8988T (cell line): ENCODE measurements around the gene CHN1.

ENCODE experiments used
- DNase-seq: peaks from one replicate; pipeline ENCODE4 v3.0.0; 2011

The CHN1 gene

DNA sequence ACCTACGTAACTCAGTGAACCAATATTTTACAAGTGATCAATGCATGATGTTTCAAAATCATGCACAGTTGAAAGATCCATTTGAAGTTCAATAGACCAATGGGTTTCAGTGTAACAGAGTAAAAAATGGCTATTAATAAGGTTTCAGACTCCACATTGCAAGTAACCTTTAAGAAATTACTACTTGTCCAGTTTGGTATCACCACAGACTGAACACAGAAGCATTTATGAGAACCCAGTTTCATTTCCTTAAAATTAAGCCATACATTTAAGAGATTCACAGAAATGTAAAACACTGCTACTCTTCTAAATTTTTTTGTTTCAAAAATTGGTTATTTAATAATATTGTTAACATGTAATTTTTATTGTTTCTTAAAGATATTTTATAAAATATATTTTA is 142.0 kb downstream of the CHN1 start:
- no peak for DNase-seq

DNA sequence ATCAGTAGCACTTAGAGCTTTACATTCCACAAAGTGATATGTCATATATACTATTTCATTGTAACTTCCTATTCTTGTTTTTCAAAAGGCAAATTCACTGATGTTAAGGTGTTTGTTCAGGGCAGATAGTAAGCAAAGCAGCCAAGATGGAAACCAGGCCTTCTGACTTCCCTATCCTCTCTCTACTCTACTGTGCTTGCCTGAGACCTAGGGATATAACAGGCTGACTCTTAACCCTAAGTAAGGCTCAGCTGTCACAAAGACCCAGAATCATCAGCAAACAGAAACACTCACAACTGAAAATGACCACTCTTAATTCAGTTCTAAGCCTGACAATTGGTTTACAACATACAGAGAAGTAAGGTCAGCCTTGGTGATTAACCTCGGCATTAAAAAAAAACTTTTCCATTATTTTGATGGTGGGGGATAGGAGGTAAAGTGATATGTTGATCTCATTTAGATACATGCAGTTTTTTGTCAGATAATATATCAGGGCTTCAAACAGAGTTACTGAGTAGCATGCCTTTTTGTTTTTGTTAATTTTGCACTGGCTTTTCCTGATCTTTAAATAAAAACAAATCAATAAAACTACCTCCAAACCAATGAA is 145.5 kb downstream of the CHN1 start:
- no peak for DNase-seq

DNA sequence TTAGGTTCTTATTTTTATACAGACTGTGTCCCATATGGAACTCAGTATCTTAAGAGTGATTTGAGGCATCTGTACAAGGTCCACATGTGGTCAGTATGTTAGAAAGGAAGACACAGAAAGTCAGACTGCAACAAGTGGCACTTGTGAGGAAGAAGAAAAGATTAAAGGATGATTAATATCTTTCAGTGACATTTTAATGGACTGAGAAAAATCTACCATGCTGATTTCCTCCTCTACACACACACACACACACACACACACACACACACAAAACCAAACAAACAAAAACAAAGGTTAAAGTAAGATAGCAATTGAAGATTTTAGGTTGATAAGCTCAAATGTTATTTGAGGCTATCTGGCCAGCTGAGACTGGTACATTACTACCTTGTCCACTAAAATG is 146.4 kb downstream of the CHN1 start:
- no peak for DNase-seq

DNA sequence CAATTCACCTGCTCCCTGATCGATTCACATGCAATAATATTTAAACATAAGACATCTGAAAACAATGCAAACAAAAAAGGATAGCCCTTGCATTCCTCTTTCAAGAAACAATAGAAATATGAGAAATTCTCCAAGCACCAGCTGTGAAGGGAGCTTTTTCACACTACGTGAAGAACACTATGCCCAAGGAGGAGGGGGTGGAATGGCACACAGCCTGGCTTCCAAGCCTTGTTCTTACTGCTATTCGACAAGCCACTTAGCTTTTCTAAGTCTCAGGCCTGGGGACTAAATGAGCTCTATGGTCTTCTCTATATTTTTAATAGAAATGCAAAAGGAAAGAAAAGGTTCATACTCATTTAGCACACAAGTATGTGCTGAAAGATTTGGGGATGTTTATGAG is 148.7 kb downstream of the CHN1 start:
- no peak for DNase-seq

DNA sequence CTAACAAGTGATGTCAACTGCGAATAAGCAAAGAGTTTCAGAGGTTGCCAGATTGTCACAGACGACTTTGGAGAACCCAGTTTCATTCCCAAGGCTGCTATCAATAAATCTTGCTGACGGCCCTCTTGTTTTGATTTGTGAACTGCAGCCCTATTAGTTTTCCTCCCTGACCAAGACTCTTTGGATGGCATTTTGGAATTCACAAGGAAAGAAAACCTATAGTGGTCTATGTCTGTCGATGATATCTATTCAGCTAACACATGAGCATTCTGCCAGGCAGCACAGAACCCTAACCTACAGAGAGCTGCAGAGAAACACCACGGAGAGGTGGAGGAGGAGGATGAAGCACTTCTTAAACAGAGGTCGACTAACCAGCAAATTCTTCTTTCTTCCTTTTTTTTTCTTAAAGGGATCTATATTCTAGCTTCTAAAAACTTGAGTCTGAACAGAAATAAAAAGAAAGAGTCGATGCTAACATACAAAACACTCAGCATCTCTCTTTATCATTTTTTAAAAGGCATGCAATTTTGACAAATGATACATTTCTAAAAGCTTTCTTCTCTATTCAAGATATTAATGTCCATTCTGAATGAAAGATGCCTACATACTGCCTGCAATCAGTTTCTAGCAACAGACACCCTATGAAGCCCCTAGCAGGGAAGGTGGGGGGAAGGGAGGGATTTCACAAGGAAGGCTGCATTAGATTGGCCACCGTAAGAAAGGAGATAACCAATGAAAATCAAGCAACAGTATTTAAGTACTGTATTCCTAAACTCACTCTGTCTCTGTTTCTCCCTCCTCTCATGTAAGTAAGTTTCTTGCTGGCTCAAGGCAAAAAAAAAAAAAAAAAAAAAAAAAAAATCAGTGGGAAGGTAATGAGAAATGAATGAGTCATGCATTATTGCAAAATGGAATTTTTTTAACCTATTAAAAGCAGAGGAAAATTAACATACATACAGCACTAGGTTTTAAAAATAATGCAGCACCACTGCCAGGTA is 157.9 kb downstream of the CHN1 start:
- no peak for DNase-seq

DNA sequence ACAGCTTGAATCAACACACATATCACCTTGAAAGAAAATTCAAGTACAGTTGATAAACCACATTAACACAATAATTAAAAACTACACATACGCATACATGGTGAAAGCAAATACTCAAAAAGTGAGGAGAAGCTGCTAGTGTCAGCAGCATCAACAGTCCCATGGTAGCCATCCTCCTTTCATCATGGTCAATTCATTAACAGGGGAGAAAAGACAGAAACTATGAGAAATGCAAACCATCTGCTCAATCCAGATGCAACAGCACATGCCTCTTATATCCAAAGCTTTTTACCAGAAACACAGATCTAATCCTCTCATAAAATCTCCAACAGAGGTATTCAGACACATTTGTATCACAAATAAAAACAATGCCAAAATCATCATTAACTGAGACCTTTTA is 159.0 kb downstream of the CHN1 start:
- no peak for DNase-seq

DNA sequence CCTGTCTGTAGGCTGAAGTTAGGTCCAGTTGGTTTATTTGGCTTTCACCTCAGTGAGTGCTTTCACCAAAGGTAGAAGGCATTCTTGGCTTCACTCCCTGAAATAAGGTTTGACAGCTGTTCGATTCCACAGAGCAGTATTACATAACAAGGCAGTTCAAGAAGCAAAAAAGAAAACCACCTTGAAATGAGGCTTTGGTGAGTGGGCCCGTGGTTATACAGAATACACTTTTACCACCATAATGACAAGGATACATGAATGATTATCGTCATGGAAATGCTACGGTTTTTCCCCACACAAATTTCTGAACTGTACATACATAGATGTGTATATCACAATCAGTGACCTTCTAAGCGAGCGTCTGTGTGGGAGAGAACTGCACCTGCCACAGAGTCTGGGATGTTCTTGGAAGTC is 160.9 kb downstream of the CHN1 start:
- no peak for DNase-seq

DNA sequence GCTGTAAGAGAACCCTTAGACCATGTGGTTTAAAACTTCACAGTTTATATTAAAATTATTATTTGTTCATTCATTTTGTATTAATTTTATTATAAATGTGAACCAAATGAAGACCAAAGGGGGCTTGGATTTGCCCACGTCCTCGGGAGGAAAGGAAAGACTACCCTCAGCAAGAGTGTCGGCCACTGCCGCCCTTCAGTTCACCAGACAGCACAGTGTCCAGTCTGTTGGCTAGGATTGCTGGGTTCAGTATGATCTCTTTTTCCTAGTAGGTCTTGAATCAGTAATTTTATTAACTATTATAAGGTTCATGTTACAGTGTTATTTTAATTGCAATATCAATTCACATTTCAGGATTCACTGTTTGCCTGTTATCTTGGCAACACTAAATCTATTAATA is 162.7 kb downstream of the CHN1 start:
- no peak for DNase-seq

DNA sequence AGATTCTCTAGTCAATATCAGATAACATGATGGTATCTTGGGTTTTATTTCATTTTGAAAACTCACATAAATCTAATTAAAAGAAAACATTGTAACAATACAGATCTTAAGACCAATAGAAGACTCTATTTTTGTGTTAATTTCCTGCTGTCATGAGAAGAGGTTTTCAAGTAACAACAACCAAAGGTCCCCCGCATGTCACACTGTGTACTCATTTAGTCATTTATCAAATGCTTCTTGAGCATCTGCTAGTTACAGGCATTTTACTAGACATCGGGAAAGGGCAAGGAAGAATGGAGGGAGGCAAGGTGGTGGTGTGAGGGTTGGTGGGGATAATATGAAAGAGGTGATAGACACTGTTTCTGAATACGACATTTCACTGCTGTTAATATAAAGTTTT is 163.2 kb downstream of the CHN1 start:
- no peak for DNase-seq

DNA sequence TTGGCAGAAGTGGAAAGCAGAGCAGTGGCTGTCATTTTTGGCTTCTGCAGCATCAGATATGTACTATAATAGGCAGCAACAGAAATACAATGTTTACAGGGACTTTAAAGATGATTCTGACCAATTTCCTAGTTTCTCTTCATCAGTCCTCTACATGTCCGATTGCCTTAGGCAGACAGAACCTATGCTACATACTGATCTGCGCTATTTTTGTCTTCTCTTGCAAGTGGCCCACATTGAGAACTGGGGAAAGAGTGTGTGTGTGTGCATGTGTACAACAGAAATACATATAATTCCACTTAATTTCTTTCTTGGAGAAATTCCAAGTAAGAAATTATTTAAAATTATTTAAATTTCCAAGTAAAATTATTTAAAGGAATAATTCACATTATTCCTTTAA is 163.8 kb downstream of the CHN1 start:
- no peak for DNase-seq

DNA sequence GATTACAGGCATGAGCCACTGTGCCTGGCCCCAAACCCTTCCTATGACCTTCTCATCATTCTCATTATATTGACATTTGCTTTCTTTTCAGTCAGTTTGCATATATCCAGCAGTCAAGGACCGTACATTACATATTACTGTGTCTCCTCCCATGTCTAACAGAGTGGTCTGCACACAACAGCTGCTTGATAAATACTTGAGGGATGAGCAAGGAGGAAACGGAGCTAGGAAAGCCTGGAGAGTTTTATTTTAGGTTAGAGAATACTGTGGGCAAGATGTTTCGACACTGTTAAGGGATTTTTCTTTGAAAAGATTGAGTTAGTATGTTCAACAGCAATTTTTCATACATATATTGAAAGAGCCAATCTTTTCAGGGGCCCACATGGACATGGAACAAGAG is 164.7 kb downstream of the CHN1 start:
- no peak for DNase-seq

DNA sequence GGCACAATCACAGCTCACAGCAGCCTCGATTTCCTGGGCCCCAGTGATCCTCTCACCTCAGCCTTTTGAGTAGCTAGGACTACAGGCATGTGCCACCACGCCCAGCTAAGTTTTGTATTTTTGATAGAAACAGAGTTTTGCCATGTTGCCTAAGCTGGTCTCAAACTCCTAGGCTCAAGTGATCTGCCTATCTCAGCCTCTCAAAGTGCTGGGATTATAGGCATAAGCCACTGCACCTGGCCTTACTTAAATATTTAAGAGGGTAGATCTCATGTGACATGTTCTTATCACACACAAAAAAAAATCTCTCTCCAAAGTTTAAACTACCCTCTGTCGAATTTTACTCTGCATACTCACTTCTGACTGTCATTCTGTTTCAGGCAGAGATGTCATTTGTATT is 165.5 kb downstream of the CHN1 start:
- no peak for DNase-seq

DNA sequence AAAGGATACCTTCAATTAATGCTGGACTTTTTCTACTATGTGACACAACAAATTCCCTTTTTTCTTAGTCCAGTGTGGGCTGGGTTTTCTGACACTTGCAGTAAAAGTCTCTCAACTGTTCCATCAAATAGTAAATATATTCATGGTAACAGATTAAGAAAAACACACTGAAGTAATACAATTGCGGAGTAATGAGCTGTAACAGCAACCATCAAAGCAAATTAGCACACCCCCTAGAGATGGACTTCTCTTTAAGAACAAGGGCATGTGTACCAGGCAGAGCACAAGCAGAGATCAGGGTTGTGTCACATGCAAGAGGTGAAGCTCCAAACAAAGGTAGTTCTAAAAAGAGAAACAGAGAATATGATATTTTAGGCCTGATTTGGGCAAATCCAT is 168.2 kb downstream of the CHN1 start:
- no peak for DNase-seq

DNA sequence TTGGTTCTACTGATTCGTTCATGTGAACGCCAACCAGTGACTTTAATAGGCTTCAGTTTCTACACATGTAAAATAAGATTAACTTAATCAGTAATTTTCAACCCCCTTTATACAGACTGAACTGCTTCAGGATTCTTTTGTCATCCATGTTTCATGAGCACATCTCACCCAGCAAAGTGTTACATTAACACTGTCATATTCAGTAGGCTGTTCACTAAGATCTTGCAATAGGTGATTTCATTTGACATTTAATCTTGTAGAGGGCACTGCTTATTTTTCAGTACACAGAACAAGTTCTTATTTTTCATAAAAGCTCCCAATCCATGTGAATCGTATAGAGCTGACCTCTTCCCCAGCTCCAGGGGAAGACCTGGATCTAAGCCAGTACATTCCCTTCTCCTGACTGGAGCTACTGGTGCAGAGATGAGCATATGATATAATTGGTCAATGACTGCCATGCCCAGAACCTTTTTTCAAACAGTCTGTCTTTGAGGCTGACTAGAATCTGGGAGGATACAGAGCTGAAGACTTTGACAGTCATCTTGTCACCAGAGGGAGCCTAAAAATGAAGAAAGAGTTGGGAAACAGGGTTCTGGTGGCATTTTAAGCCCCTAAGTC is 168.7 kb downstream of the CHN1 start:
- no peak for DNase-seq

DNA sequence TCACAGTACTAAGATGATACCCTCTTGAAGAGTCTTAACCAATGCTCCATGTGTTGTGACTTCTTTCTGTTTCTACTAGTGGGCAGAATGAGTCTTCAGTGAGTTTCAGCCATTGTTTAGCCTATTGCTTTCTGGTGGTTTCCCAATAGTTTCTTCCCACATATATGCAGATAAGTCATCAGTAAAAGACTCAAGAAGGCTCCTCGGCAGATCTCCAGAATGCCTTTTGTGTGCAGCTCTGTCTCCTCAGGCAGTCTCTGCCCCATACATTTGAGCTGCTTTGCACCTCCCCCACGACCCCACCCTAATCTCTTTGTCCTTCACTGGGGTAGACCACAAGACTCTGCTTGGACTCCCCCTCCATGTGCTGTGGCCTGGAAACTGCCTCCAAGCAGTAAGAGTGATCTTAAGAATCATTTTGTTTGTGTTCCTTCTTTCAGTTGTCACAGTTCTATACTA is 169.4 kb downstream of the CHN1 start:
- no peak for DNase-seq

DNA sequence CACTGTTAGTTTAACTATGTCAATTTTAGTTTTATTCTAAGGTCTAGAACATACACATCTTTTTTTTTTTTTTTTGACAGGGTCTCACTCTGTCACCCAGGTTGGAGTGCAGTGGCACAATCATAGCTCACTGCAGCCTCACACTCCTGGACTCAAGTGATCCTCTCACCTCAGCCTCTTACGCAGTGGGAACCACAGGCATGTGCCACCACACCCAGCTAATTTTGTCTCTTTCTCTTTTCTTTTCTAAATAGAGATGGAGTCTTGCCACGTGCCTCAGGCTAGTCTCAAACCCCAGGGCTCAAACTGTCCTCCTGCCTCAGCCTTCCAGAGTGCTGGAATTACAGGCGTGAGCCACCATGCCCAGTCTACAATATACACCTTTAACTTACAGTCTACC is 171.4 kb downstream of the CHN1 start:
- DNase-seq: no peak

DNA sequence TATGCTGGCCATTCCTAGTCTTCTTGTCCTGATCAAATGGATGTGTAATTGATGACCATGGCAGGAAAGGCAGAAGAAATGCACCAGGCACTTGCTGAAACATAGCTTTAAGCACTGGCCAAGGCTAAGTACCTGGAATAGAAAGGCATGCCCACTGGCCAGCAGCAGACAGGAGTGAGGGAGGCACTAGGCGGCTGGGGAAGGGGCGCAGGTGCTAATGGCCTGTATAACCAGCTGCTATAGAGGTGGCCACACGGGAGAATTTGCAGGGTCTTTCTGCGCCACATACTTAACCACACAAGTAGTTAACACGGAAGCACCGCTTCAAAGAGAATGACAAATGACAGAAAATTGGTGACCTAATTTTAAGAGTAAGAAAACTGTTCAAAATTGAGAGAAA is 174.6 kb downstream of the CHN1 start:
- DNase-seq: no peak

DNA sequence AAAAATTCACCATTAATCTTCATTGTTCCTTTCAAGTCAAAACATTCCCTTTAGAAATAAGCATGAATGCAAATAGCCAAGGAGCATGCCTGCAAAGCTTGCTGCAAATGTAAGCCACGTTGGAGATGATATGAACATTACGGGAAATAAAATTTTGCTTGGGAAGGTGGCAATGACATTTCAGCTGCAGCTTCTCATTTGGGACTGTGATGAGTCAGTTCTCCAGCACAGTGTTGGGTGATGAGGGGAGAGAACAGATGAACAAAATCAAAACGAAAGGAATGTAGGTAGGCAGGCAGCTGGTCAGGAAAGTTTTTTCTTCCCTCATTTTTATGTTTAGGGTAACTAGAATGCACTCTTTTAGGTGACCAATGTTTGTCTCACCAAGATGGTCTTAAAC is 175.6 kb downstream of the CHN1 start:
- no peak for DNase-seq

DNA sequence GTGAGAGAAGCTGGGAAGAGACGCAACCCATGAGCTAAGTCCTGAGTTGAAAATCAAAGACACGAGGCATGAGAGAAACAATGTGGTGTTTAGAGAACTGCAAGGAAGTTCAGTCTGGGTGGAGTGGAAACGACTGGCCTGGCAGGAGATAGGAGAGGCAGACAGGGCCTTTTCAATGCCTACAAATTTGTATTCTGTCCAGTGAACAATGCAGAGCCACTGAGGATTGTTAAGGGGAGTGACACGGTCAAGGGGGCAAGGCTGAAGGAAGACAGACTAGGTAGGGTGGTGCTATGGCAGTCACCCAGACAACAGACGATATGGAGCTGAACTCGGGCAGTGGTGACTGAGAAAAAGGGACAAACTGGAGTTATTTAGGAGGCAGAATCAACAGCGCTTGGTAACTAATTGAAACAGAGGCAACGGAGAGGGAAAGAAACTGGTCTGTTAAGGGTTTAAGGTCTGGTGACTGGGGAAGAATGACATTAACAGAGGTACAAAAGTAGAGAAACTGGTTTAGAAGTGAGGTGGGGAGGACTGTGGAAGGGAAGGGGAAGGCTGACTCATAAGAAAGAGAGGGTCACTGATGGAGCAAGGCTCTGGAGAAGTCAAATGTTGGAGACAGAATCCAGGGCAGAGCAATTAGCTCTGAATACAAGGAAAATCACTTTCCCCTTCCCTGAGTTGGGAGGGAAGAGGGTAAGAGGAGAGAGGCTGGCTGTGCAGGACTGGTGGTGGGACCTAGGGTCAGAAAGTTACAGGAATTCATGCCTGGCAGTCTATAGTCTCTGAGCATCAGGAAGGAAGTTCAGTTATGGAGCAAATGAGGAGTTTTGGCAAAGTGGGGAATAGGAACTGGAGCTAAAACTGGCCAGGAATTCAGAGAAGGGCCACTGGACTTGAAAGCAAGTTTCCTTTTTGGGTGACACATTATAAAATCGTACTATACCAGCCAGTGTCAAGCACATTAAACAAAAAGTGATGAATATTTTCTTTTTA is 177.5 kb downstream of the CHN1 start:
- DNase-seq: no peak

DNA sequence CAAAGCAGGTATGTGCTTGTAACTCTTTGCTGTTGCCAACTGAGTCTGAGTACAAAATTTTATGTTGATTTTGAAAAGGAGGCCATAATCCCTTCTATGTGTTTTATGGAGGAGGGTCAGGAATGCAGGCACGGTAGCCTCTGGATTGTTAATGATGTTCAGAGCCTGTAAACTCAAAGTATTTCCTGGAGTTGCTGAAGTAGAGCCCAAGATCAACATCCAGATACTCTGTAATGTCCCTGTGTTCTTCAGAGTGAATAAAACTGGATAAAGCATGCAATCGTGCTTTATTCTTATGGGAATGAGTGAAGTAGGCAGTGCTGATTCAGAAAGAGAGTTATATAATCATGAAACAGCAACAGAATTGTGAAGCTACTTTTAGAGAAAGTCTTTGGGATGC is 179.1 kb downstream of the CHN1 start:
- DNase-seq: no peak

DNA sequence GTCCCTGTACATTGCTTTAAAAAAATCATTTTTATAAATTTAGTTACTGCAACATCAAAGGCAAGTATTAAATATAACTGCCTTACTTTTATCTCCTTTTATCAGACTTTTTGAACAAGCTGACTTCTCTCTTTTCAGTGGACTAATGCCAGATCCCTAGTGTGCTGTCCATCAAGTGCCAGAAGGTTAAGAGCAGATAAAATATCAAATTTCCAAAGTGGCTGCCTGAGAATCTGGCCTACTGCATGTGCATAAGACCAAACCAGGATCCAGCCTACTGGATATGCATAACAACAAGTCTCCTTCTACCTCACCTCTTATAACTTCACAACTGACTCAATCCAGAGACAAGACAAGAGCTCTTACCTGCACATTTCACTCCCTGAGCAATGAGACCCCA is 181.1 kb downstream of the CHN1 start:
- DNase-seq: no peak

DNA sequence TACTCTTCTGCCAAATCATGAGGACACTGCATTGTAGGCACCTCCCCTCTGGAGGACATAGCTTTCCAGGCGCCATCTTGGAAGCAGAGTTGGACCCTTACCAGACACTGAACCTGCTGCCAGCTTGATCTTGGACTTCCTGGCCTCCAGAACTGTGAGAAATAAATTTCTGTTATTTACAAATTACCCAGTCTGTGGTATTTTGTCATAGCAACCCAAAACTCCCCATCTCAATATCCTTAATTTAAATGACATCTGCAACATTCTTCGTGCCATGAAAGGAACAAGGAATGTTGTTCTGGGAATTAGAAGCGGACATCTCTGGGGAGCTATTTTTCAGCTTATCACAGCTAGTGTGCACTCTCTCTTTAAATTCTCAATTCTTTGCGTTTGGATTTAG is 183.6 kb downstream of the CHN1 start:
- DNase-seq: no peak

DNA sequence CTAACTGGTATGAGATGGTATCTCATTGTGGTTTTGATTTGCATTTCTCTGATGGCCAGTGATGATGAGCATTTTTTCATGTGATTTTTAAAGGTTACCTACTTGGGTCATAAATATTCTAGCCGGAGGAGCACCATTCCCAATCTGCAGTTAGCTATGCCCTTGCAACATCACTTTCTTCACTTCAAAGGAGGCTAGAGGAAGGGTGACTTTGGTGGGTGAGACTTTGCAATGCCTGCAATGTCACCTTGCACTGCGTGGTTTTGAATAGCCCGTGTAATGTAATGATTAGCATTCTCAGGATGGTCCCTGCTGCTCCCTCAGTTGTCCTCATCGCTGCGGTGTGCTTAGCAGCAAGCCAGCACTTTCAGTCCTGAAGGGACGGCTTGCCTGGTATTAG is 184.8 kb downstream of the CHN1 start:
- DNase-seq: no peak
